DND-41 (cell line): ENCODE data around the gene SORBS1.

Source experiments
- EZH2 ChIP-seq: IDR thresholded peaks from 3 replicates; pipeline ENCODE4 v1.6.1; 2012; ENCODE audit warnings: borderline replicate concordance, low read depth, mild to moderate bottlenecking, moderate library complexity, low read length, inconsistent platforms; ENCODE audit not compliant: severe bottlenecking
- TF ChIP-seq, protein P1 (sequence below): IDR thresholded peaks from 2 replicates; pipeline ENCODE4 v1.5.1; 2012; ENCODE audit warnings: borderline replicate concordance, low read length, moderate library complexity, mild to moderate bottlenecking; ENCODE audit not compliant: poor library complexity, severe bottlenecking; ENCODE audit errors: extremely low read depth

DNA sequence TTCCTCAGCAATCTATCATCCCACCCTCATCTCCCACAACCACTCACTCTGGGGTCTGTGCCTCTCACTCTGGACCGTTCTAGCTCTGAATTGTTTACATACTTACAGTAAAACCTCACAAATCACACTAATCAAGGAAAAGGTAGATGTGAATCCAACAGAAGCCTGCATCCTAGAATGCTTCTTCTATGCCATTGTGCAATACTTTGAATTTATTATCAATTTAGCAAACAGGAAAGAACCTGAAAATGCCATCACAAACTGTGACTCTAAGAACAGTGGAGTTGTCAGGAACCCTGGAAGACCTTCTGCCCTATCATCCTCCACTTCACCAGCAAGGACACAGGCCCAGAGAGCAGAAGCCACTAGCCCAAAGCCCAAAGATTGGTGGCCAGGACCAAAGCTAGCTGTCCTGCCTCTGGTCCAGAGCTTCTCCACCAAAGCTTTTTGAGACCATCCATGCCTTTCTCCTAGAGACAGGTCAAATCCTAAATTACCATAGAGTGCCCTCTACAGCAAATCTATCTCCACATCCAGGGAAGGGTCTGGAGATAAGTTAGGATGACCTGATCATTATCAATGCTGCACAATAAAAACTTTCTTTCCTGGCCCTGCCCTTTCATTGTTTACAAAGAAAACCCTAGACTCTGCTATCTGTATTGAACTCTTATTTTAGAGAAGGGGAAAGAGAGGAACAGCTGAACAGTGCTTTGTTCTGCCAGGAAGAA, 2.4 kb downstream of the SORBS1 start:
- TF ChIP-seq, protein P1, sequence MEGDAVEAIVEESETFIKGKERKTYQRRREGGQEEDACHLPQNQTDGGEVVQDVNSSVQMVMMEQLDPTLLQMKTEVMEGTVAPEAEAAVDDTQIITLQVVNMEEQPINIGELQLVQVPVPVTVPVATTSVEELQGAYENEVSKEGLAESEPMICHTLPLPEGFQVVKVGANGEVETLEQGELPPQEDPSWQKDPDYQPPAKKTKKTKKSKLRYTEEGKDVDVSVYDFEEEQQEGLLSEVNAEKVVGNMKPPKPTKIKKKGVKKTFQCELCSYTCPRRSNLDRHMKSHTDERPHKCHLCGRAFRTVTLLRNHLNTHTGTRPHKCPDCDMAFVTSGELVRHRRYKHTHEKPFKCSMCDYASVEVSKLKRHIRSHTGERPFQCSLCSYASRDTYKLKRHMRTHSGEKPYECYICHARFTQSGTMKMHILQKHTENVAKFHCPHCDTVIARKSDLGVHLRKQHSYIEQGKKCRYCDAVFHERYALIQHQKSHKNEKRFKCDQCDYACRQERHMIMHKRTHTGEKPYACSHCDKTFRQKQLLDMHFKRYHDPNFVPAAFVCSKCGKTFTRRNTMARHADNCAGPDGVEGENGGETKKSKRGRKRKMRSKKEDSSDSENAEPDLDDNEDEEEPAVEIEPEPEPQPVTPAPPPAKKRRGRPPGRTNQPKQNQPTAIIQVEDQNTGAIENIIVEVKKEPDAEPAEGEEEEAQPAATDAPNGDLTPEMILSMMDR, result no peak
- no peak for TF ChIP-seq EZH2
